NCI-H526 (cell line): ENCODE measurements around the gene ALPK3.
A peak's percentile ranks its signal among the peaks of the same experiment; 100 is the strongest.

ENCODE experiments used
- DNase-seq, 2 experiments: peaks; one replicate each; lab custom pipeline; 2025; lab: John Stamatoyannopoulos, UW

ALPK3 gene, protein sequence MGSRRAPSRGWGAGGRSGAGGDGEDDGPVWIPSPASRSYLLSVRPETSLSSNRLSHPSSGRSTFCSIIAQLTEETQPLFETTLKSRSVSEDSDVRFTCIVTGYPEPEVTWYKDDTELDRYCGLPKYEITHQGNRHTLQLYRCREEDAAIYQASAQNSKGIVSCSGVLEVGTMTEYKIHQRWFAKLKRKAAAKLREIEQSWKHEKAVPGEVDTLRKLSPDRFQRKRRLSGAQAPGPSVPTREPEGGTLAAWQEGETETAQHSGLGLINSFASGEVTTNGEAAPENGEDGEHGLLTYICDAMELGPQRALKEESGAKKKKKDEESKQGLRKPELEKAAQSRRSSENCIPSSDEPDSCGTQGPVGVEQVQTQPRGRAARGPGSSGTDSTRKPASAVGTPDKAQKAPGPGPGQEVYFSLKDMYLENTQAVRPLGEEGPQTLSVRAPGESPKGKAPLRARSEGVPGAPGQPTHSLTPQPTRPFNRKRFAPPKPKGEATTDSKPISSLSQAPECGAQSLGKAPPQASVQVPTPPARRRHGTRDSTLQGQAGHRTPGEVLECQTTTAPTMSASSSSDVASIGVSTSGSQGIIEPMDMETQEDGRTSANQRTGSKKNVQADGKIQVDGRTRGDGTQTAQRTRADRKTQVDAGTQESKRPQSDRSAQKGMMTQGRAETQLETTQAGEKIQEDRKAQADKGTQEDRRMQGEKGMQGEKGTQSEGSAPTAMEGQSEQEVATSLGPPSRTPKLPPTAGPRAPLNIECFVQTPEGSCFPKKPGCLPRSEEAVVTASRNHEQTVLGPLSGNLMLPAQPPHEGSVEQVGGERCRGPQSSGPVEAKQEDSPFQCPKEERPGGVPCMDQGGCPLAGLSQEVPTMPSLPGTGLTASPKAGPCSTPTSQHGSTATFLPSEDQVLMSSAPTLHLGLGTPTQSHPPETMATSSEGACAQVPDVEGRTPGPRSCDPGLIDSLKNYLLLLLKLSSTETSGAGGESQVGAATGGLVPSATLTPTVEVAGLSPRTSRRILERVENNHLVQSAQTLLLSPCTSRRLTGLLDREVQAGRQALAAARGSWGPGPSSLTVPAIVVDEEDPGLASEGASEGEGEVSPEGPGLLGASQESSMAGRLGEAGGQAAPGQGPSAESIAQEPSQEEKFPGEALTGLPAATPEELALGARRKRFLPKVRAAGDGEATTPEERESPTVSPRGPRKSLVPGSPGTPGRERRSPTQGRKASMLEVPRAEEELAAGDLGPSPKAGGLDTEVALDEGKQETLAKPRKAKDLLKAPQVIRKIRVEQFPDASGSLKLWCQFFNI (N-terminal part only)

DNA sequence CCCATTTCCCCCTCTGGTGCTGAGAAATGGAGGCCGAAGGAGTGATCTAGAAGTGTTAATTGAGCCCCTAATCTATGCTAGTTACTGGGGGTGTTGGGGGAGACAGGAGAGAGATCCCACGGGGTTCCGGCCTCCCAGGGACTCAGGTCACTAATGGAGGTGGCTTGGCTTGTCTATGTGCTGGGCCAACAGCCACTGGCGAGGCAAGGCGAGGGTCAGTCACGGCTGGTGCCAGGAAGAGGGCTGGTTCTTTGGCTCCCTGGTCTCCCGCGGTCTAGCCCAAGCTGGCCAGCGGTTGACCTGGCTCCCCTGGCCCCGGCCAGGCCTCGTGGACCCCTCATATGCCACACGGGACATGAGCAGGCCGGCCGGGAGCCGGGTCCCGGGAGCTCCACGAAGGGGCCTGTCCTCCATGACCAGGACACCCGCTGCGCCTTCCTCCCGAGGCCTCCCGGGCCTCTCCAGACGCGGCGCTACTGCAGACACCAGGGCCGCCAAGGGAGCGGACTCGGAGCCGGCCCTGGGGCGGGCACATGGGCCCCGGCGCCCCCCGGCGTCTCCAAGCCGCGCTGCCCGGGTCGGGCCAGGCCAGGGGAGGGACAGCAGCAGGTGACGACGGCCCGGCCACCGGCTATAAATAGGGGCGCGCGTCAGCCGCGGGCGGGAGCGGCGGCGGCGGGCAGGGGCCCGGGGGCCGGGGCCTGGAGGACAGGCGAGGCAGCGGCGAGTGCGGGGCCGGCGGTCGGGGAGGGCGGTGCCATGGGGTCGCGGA is at the start of gene ALPK3:
TSS of gene ALPK3 (plus strand) at position 663 of the 772 bp plus-strand sequence. CDS start at position 760, 97 bp downstream.
- peak in 1 of 2 experiments; percentile 20 for DNase-seq

DNA sequence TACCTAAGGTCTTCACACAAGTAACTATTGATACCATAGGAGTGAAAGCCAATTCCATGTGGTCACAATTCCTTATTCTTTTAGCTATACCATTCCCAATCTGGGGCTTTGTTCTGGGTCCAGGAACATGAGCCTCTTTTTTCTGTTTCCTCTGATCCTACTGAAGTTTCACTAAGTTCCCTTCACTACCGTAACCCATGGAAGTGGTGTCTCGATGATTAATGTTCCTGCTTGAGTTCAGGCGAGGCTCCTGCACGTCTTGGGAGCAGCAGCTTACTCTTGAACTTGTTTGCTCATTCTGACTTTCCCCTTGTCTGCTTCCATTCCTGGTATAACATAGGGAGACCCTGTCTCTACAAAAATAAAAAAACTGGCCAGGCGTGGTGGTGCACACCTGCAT is 45.1 kb upstream of the ALPK3 start:
- DNase-seq: no peak

DNA sequence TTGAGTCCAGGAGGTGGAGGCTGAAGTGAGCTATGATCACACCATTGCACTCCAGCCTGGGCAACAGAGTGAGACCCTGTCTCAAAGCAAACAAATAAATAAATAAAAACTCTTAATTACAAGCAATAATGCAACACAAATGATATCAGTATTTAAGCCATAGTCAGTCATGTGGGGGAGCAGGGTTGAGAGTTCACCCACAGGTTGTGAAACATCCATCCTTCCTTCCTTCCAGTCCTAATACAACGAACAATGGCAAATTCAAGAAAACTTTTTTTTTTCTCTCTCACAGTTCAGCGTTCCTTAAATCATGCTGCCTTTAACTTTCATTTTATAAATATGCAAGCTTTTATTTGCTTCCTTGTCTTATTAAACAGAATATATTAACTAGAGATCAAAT is 44.7 kb upstream of the ALPK3 start:
- no peak for DNase-seq

DNA sequence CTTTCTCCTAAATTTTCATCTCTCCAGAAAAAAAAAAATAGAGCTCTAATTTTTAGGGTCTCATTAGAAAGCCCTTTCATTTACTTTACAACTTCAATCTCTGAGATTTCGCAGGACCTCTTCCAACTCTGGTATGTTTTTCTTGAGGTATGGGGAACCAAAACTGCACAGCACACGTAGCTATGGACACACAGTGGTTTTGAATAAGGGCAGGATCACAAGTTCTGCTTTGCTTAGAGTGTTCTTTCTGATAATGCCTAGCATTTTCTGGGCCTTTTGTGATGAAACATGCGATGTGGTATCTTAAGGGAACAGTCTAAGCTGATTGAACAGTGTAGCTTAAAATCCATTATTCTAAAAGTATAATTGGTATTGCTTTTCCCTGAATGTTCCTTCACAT is 43.4 kb upstream of the ALPK3 start:
- DNase-seq: no peak

DNA sequence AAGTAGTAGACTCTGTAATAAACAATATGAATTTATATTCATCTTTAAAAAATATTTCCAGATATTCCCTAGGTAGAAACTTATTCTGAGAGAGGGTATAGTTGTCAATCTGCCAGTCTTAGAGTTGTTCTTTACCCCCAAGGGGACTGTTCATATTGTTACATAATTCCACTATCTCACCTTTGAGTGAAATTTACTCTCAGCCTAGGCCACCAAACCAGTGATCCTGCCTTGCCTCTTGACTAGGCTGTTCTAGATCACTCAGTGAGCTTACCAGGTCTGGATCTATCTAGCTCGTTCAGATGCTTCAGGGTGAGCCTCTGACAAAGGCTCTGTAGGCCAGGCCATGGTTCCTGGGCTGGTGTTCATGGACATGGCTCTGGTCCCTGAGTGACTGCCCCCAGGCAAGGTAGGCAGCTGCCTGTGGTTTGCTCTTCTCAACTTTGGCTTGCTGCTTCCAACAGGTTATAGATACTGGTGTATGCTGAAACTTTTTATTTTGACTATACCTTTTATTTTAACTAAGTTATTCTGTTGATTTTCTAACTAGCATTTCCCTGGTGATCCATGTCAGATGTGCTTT is 41.2 kb upstream of the ALPK3 start:
- no peak for DNase-seq

DNA sequence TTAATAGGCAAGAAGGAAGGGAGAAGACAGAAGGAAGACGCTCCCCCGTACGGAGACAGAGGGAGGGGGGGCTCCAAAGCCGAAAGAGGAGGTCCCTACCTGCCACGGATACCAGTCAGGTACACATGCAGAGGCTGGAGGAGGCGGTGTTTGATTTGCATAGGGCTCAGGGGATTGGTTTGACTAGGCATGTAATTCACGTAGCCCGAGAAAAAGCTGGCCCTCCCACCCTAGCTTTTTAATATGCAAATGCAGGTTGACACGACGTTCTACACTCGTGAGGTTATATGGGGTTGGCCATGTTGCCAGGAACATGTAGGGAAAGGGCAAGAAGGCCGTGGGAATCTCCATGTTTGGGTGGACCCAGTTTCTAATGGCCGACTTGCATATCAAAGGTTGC is 39.0 kb upstream of the ALPK3 start:
- DNase-seq: peak; percentile 35 to 67

DNA sequence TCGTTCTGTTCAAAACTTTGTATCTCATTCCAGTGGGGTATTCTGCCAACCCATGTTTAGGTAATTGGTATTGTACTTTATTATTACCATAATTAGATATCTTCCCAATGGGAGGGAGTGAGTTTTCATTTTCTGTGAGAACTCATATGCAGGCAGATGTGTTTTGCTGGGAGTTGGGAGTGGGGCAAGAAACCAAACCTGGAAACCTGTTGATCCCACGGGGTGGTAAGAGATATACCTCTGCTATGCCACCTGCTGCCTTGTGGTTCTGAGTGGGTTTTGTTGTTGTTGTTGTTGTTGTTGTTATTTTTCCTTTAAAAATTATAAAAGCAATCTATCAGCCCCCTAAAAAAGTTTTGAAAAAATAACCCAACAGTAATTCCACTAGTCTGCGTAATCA is 36.7 kb upstream of the ALPK3 start:
- DNase-seq: no peak

DNA sequence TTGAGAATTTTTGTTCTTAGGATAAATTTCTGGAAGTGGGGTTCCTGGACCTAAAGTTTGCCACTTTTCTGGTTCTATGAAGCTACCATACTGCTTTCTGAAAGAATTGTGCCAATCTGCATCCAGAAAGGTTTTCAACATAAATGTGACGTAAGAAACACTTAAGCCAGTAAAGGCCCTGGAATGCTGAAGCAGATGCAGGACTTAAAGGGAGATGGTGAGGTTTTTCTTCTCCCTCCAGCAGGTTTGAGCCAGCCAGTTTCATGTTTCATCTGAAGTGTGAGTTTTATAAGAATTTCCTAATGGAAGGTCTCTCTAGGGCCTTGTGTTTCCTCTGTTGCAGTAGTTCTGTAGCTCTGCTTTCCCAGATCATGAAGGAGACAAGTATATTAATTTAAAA is 35.7 kb upstream of the ALPK3 start:
- DNase-seq: no peak

DNA sequence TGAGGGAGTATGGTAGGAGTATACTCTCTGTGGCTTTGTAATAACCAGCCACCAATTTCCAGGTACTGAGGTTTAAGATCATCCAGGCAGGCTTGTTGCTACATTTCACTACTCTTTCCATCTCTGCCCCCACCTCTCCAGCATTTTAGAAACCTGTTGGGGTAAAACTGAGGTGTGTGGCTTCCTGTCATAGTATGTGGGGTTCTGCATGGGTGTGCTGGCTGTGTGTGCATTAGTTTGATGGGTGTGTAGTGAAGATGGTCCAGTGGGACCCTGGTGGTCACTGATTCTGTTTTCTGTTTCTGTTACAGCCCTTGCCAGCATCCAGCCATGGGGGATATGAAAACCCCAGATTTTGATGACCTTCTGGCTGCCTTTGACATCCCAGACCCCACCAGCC is 34.8 kb upstream of the ALPK3 start:
- no peak for DNase-seq

DNA sequence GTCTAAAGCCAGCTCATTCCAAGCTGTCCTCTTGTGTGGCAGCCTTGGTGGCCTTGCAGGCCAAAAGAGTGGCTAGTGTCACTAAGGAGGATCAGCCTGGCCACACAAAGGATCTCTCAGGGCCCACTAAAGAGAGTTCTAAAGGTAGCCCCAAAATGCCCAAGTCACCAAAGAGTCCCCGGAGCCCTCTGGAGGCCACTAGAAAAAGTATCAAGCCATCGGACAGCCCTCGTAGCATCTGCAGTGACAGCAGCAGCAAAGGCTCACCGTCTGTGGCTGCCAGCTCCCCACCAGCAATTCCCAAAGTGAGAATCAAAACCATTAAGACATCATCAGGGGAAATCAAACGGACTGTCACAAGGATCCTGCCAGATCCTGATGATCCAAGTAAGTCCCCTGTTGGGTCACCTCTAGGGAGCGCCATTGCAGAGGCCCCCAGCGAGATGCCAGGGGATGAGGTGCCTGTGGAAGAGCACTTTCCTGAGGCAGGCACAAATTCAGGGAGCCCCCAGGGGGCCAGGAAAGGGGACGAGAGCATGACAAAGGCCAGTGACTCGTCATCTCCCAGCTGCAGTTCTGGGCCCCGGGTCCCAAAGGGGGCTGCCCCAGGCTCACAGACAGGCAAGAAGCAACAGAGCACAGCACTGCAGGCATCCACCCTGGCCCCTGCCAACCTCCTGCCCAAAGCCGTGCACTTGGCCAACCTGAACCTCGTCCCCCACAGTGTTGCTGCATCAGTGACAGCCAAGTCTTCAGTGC is 33.5 kb upstream of the ALPK3 start:
- no peak for DNase-seq

DNA sequence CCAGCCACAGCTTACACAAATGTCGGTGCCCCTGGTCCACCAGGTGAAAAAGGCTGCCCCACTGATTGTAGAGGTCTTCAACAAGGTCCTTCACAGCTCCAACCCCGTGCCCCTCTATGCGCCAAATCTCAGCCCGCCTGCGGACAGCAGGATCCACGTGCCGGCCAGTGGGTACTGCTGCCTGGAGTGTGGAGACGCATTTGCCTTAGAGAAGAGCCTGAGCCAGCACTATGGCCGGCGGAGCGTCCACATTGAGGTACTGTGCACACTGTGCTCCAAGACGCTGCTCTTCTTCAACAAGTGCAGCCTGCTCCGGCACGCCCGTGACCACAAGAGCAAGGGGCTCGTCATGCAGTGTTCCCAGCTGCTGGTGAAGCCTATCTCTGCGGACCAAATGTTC is 32.9 kb upstream of the ALPK3 start:
- no peak for DNase-seq

DNA sequence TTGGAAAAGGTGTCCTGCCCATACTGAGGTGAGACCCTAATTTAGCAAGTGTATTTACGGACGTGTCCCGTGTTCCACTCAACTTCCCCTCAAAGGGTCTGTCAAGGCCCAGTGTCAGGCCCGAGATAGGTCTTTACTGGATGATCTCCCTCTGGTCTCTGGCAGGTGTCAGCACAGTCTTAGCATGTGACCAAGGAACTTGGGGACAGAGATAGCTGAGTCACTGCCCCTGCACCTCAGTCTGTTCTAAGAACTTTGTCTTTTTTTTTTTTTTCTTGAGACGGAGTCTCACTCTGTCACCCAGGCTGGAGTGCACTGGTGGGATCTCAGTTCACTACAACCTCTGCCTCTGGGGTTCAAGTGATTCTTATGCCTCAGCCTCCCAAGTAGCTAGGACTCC is 32.1 kb upstream of the ALPK3 start:
- DNase-seq: no peak

DNA sequence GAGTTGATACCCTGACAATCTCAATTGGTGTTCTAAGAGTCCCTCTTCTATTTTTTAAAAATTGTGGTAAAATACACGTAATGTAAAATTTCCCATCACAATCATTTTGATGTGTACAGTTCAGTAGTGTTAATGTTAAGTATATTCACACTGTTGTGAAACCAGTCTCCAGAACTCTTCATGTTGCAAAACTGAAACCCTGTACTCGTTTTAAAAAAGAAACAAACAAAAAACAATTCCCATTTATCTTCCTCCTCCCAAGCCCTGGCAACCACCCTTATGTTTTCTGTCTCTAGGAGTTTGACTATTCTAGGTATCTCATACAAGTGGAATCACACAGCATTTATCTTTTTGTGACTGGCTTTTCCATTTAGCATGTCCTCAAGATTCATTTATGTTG is 28.7 kb upstream of the ALPK3 start:
- no peak for DNase-seq

DNA sequence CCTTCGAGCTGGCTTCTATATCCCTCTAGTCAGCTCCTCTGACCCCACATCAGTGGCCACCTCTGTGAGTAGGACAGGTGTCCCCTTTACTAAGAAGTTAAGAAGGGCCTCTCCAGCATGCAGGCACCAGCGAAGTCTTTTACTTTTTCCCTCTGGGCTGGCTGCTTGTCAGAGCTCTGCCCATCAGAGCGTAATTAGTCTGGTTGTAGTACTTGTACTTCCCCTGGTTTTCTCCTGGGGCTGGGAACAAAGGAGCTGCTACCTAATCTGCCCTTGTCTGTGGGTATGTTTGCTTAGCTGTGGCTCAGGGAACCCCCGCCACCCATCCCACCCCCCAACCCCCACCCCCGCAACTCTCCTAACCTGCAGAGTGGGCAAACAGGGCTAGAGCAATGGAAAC is 27.4 kb upstream of the ALPK3 start:
- peak in 1 of 2 experiments; percentile 21 for DNase-seq

DNA sequence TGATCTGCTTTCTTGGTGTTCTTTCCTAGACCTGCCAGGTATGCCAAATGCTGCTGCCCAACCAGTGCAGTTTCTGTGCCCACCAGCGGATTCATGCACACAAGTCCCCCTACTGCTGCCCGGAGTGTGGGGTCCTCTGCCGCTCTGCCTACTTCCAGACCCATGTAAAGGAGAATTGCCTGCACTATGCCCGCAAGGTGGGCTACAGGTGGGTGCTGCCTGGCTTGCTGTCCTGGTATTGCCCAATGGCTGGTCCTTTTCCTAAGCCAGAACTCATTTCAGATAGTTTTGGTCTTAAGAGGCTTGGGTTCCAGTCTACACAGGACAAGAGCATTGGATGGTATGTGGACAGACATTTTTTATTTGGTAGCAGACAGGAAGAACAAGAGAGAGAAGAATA is 26.5 kb upstream of the ALPK3 start:
- DNase-seq: no peak

DNA sequence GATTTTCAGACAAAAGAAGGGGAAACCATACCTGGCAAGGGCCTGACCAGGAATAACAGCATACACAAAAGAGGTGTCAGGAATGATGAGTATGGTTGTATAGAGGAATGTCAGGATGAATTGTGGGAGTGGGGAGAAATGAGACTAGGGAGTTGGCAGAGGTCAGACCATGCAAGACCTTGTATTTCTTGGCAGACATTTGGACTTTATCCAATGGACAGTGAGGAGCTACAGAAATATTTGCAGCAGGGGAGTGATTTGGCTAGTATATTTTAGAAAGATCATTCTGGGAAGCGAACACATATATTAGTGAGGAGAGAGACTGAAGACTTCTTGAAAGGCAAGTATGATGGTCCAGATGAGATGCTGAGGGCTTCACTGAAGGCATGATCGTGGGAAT is 25.4 kb upstream of the ALPK3 start:
- DNase-seq: no peak

DNA sequence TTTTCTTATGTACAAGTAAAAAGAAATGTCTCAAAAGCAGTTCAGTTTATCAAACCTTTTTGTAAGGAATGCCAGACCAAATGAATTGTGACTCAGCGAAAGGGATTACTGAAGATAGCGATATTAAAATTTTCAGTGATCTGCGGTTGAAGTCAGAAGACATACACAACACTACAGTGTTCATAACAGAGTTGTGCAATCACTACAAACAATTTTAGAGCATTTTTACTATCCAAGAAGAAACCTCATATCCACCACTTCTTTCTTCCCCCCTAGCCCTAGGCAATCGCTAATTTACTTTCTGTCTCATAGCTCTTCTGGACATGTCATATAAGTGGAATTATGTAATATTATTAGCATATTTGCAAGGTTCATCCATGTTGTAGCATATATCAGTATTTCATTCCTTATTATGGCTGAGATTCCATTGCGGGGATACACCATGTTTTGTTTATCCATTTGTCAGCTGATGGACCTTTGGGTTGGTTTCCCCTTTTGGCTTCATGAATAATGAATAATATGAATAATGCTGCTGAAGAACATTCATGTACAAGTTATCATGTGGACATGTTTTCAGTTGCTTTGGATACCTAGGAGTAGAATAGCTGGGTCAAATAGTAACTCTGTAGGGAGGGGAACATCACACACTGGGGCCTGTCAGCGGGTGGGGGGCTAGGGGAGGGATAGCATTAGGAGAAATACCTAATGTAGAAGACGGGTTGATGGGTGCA is 23.6 kb upstream of the ALPK3 start:
- DNase-seq: no peak

DNA sequence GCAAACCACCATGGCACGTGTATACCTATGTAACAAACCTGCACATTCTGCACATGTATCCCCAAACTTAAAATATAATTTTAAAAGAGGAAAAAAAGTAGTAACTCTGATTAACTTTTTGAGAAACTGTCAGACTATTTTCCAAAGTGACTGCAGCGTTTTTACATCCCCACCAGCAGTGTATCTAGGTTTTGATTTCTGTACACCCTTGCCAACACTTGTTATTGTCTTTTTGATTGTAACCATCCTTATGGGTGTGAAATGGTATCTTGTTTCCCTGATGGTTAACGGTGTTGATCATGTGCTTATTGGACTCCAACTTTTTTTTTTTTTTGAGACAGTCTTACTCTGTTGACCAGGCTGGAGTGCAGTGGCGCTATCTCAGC is 23.0 kb upstream of the ALPK3 start:
- no peak for DNase-seq

DNA sequence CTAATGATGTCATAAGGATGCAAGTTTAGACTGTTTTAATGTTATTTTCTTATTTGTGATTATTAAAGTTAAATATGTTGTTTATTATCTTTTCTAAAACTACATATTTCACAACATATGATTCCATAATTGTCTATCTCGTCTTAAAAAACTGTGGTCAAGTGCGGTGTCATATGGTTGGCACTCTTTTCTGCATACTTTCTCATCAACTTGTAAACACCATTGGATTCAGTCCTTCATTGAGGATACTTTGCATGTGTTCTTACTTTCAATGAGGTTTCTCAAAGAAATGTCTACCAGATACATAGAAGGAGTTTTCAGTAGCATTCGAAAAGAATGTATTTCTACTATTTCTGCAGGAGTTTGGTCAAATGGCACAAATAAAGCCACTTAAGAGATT is 22.0 kb upstream of the ALPK3 start:
- no peak for DNase-seq

DNA sequence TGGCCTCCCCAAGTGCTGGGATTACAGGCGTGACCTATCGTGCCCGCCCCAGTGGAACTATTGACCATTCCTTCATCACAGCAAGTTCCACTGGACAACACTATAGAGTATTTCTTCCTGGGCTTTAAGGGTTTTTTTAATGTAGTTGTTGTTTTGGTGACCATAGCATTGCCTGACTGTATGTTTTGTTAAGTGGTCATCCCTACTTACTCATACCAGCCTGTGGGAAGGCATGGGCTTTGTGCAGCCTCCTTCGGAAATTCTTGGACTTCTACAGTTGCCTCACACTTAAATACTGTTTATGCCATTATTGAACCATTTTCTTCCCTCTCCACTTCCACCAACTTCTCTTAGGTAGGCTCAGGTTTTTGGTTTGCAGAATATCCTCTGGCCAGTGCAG is 19.9 kb upstream of the ALPK3 start:
- DNase-seq: no peak
